IMR-90 (cell line): ENCODE measurements around the gene SEC16A. TPM values are rescaled to one million over a fixed set of nuclear protein-coding genes. Genes with fewer than 3 reads are reported as not detected.

Experiments used
- ATAC-seq: fragments of 200-7000 bp; cut with Tn5 transposase; 2 replicates; pipeline ENCODE4 v1.9.1; 2020; ENCODE audit warnings: low read depth, mild to moderate bottlenecking, moderate library complexity
- BruUV-seq: library from RNA; stranded (reverse); fragments of 400-500 nt; replicated peaks from 2 replicates; lab custom pipeline; 2021; lab: Mats Ljungman, UMichigan
- CTCF ChIA-PET: fragments of 300-600 bp; formaldehyde crosslinking; extraction: SDS; loops from one replicate; lab custom pipeline; 2021; ENCODE audit warnings: antibody characterized with exemption; lab: Yijun Ruan, JAX
- POLR2A ChIA-PET: fragments of 300-600 bp; sonication (Branson Sonifier 250); formaldehyde crosslinking; loops from one replicate; lab custom pipeline; 2022; ENCODE audit warnings: antibody characterized with exemption; ENCODE audit not compliant: unreplicated experiment; lab: Charles Lee
- DNase-seq: peaks from one replicate; pipeline ENCODE4 v3.0.0; 2013
- H2AFZ ChIP-seq: replicated peaks from 2 replicates; pipeline ENCODE3; 2013; ENCODE audit warnings: low read length, mild to moderate bottlenecking; ENCODE audit not compliant: poor library complexity
- H2AK5ac ChIP-seq: 2 replicates; pipeline ENCODE4 v1.6.1; 2013; ENCODE audit warnings: low read depth, low read length, inconsistent platforms
- H2AK9ac ChIP-seq: replicated peaks from 2 replicates; pipeline ENCODE3; 2013; ENCODE audit warnings: mild to moderate bottlenecking, low read depth, low read length, moderate library complexity; ENCODE audit not compliant: poor library complexity
- H2BK120ac ChIP-seq: 2 replicates; pipeline ENCODE4 v1.6.1; 2013; ENCODE audit warnings: low read depth, low read length, inconsistent platforms
- H2BK15ac ChIP-seq: 3 replicates; pipeline ENCODE4 v1.6.1; 2013; ENCODE audit warnings: low read depth, low read length, inconsistent platforms
- H2BK20ac ChIP-seq: 2 replicates; pipeline ENCODE4 v1.6.1; 2013; ENCODE audit warnings: low read depth, mild to moderate bottlenecking, inconsistent platforms, low read length, moderate library complexity
- H2BK5ac ChIP-seq: 2 replicates; pipeline ENCODE4 v1.6.1; 2013; ENCODE audit warnings: mild to moderate bottlenecking, low read depth, low read length, inconsistent platforms; ENCODE audit not compliant: poor library complexity, severe bottlenecking
- H3K14ac ChIP-seq: replicated peaks from 2 replicates; pipeline ENCODE4 v1.6.1; 2013; ENCODE audit warnings: low read depth, low read length, inconsistent platforms
- H3K18ac ChIP-seq: 2 replicates; pipeline ENCODE4 v1.6.1; 2013; ENCODE audit warnings: low read depth, low read length, control low read depth
- H3K23ac ChIP-seq: 2 replicates; pipeline ENCODE4 v1.6.1; 2013; ENCODE audit warnings: low read depth, low read length, inconsistent platforms
- H3K27ac ChIP-seq: 2 replicates; pipeline ENCODE4 v1.5.1; 2013; ENCODE audit warnings: mild to moderate bottlenecking, control low read depth, low read length; ENCODE audit not compliant: insufficient read depth
- H3K27me3 ChIP-seq: 2 replicates; pipeline ENCODE4 v1.6.1; 2013; ENCODE audit warnings: low read length; ENCODE audit not compliant: control insufficient read depth, insufficient read depth
- H3K36me3 ChIP-seq: 2 replicates; pipeline ENCODE4 v1.6.1; 2013; ENCODE audit warnings: low read length, mixed read lengths; ENCODE audit not compliant: control insufficient read depth, insufficient read depth
- H3K4ac ChIP-seq: 2 replicates; pipeline ENCODE4 v1.6.1; 2013; ENCODE audit warnings: low read depth, low read length, inconsistent platforms
- H3K4me1 ChIP-seq: 2 replicates; pipeline ENCODE4 v1.6.1; 2013; ENCODE audit warnings: low read length, mixed read lengths; ENCODE audit not compliant: control insufficient read depth, insufficient read depth
- H3K4me2 ChIP-seq: 2 replicates; pipeline ENCODE4 v1.6.1; 2013; ENCODE audit warnings: low read depth, mild to moderate bottlenecking, control low read depth, low read length, moderate library complexity
- H3K4me3 ChIP-seq: 2 replicates; pipeline ENCODE4 v1.5.1; 2013; ENCODE audit warnings: low read depth, mild to moderate bottlenecking, control low read depth, low read length, moderate library complexity; ENCODE audit not compliant: insufficient read depth
- H3K56ac ChIP-seq: 2 replicates; pipeline ENCODE4 v1.6.1; 2013; ENCODE audit warnings: low read length, inconsistent platforms; ENCODE audit not compliant: insufficient read depth; ENCODE audit errors: extremely low read depth
- H3K79me1 ChIP-seq, 2 experiments: 2 replicates each; pipeline ENCODE4 v1.6.1; 2013; ENCODE audit warnings: low read length in 2 of 2, inconsistent platforms in 1 of 2, low read depth in 1 of 2
- H3K9ac ChIP-seq: 2 replicates; pipeline ENCODE4 v1.6.1; 2013; ENCODE audit warnings: low read depth, low read length, control low read depth
- H3K9me1 ChIP-seq: 2 replicates; pipeline ENCODE4 v1.6.1; 2013; ENCODE audit warnings: low read length, inconsistent platforms; ENCODE audit not compliant: insufficient read depth
- H3K9me3 ChIP-seq: 2 replicates; pipeline ENCODE4 v1.6.1; 2013; ENCODE audit warnings: low read length; ENCODE audit not compliant: control insufficient read depth, insufficient read depth
- H4K20me1 ChIP-seq: 2 replicates; pipeline ENCODE4 v1.6.1; 2013; ENCODE audit warnings: low read length, inconsistent platforms; ENCODE audit not compliant: insufficient read depth
- H4K5ac ChIP-seq: 2 replicates; pipeline ENCODE4 v1.6.1; 2013; ENCODE audit warnings: mild to moderate bottlenecking, low read depth, low read length, control low read depth
- H4K8ac ChIP-seq, 2 experiments: 2 replicates each; pipeline ENCODE4 v1.6.1; 2013; ENCODE audit warnings: low read depth in 2 of 2, low read length in 2 of 2, control low read depth in 1 of 2, inconsistent platforms in 1 of 2
- H4K91ac ChIP-seq: 2 replicates; pipeline ENCODE4 v1.6.1; 2013; ENCODE audit warnings: low read depth, low read length, inconsistent platforms; ENCODE audit not compliant: insufficient read depth
- BHLHE40 ChIP-seq: fragments of 150-350 bp; IDR thresholded peaks from 2 replicates; pipeline ENCODE4 v1.6.1; 2016; ENCODE audit warnings: mild to moderate bottlenecking, low read depth, low read length
- CEBPB ChIP-seq: IDR thresholded peaks from 2 replicates; pipeline ENCODE4 v1.6.1; 2012; ENCODE audit warnings: low read depth, low read length, improper control_type of control experiment
- ELK1 ChIP-seq: fragments of 150-350 bp; IDR thresholded peaks from 2 replicates; pipeline ENCODE4 v1.6.1; 2016; ENCODE audit warnings: low read depth, mild to moderate bottlenecking, low read length, moderate library complexity, borderline replicate concordance
- NFE2L2 ChIP-seq: fragments of 150-350 bp; IDR thresholded peaks from 2 replicates; pipeline ENCODE4 v1.6.1; 2016; ENCODE audit warnings: low read depth, mild to moderate bottlenecking, low read length
- POLR2A ChIP-seq: IDR thresholded peaks from 2 replicates; pipeline ENCODE4 v1.6.1; 2012; ENCODE audit warnings: mild to moderate bottlenecking, low read depth, low read length
- WGBS, 2 experiments: methylation state at CpG; one replicate each; pipeline versions ENCODE4 v1.1.5 to v1.1.7; 2013; ENCODE audit warnings: missing lambda C conversion rate in 2 of 2; ENCODE audit not compliant: insufficient read length in 1 of 2; ENCODE audit errors: extremely low coverage in 2 of 2; 5-methylcytosine and 5-hydroxymethylcytosine counted together
- dilution Hi-C: fragments of 300-500 bp; cut with HindIII; formaldehyde crosslinking; loops from one replicate; pipeline ENCODE4 v1.14.3; 2018; ENCODE audit warnings: low sequenced_read_pairs; ENCODE audit not compliant: unreplicated experiment
- in situ Hi-C: fragments of 300-500 bp; cut with MboI; formaldehyde crosslinking; loops from 3 replicates; pipeline ENCODE4 v1.14.3; 2019; ENCODE audit warnings: low sequenced_read_pairs, inconsistent platforms, mixed read lengths
- intact Hi-C: fragments of 100-400 bp; cut with micrococcal nuclease; formaldehyde crosslinking; loops from 2 replicates; pipeline ENCODE4 v1.10.0; 2022
- polyA plus RNA-seq, 3 experiments: library from polyadenylated mRNA; depleted of rRNA; stranded (reverse); fragments of >200 nt; gene quantifications; 2 replicates each; pipeline ENCODE4 v1.2.3, GENCODE V29; 2012; ENCODE audit warnings: low replicate concordance in 1 of 3
- total RNA-seq: library from RNA; depleted of rRNA; stranded (reverse); fragments of >200 nt; gene quantifications from 2 replicates; pipeline ENCODE4 v1.2.3, GENCODE V29; 2012
- TF ChIP-seq, protein P1 (sequence below): fragments of 150-350 bp; IDR thresholded peaks from 2 replicates; pipeline ENCODE4 v1.6.1; 2017; ENCODE audit warnings: mild to moderate bottlenecking, antibody characterized with exemption, low read length, low read depth

The SEC16A gene
- total and polyA plus RNA-seq, 2 of the 4 experiments (the other 2 are of a cell fraction), result 12.2 to 48.1 TPM

DNA sequence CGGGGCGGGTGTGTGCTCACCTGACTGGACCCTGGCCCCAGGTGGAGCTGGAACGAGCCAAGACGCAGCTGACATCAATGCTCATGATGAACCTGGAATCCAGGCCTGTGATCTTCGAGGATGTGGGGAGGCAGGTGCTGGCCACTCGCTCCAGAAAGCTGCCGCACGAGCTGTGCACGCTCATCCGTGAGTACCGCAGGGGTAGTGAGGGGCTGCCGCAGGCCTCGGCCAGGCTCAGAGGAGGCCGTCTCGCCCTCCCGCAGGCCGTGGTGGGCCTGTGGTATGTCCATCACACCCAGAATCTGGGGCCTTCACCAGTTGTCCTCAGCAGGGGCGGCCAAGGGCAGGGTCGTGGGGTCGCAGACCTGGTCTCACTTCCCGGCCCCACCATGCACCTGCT, 61.0 kb downstream of the SEC16A start:
- dilution Hi-C loops (no loop called here), in situ Hi-C loops (no loop called here), intact Hi-C loops (no loop called here)
- Histone ChIP-seq H2BK5ac (no peak overlapping the region), H3K23ac (no peak overlapping the region), H2BK20ac (no peak overlapping the region), H3K27me3 (no peaks in the 10 kb centered on the region), H4K20me1 (peaks cover 6% of the 10 kb centered on the region; the same call in 1 of the 2 replicates), H2AFZ (no peak overlapping the region), H2AK5ac (no peak overlapping the region), H4K8ac (no peak overlapping the region), H3K4me2 (no peak overlapping the region), H3K79me1 (peaks cover 0 to 7% of the 10 kb centered on the region in 2 experiments; a peak in 1 of 4 replicates), H2BK120ac (no peak overlapping the region), H3K4me3 (no peak overlapping the region), H3K36me3 (peaks cover 68% of the 10 kb centered on the region), H2BK15ac (no peak overlapping the region), H3K9me1 (no peaks in the 10 kb centered on the region), H3K18ac (no peak overlapping the region), H3K14ac (no peak overlapping the region), H3K27ac (no peak overlapping the region), H3K4me1 (no peaks in the 10 kb centered on the region), H3K4ac (no peak overlapping the region), H4K5ac (no peak overlapping the region), H2AK9ac (no peak overlapping the region), H3K9ac (no peak overlapping the region), H3K56ac (no peak overlapping the region), H4K91ac (no peak overlapping the region), H3K9me3 (no peaks in the 10 kb centered on the region)
- WGBS, 2 experiments, result 92% methylated on average over 17 of the region's 21 CpGs; no CpG with 5 or more reads in 1 of the 2 experiments
- DNase-seq, result no peak
- ATAC-seq, result no peak
- TF ChIP-seq ELK1, result no peak
- no peak for TF ChIP-seq CEBPB
- no peak for TF ChIP-seq BHLHE40
- TF ChIP-seq NFE2L2, result no peak
- TF ChIP-seq, protein P1, sequence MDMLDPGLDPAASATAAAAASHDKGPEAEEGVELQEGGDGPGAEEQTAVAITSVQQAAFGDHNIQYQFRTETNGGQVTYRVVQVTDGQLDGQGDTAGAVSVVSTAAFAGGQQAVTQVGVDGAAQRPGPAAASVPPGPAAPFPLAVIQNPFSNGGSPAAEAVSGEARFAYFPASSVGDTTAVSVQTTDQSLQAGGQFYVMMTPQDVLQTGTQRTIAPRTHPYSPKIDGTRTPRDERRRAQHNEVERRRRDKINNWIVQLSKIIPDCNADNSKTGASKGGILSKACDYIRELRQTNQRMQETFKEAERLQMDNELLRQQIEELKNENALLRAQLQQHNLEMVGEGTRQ, result no peak
- TF ChIP-seq POLR2A, result no peak
- CTCF ChIA-PET, result interaction anchor here (0.7 kb wide), 1 partner anchor 8 kb away, joined by 4 read pairs; no protein-coding TSS in a partner anchor
- no TSS peak for BruUV-seq
- POLR2A ChIA-PET, result no interaction called here
